LNCAP (cell line): ENCODE measurements around the gene GLT8D2.

Source experiments
- CTCF ChIP-seq: fragments of 450-650 bp; IDR thresholded peaks from 2 replicates; pipeline ENCODE4 v1.5.1; 2017; ENCODE audit warnings: mild to moderate bottlenecking

GLT8D2 gene

GRCh38 chr12:104059963-104060362 lies 10.0 kb upstream of the GLT8D2 start:
- TF ChIP-seq CTCF = no peak

- TF ChIP-seq CTCF = no peak
Observed at GRCh38 chr12:104058802-104059201, 8.8 kb upstream of the GLT8D2 start.

GRCh38 chr12:104057771-104058197 lies 7.8 kb upstream of the GLT8D2 start:
- TF ChIP-seq CTCF = peak; percentile 58

GRCh38 chr12:104056419-104056972 lies 6.5 kb upstream of the GLT8D2 start:
- TF ChIP-seq CTCF = no peak

GRCh38 chr12:104055686-104056388 lies 5.8 kb upstream of the GLT8D2 start:
- TF ChIP-seq CTCF = no peak

- TF ChIP-seq CTCF = no peak
Observed at GRCh38 chr12:104054681-104055346, 4.8 kb upstream of the GLT8D2 start.

GRCh38 chr12:104050436-104050835 lies 449 bp upstream of the GLT8D2 start:
- no peak for TF ChIP-seq CTCF
